Thymus (tissue), 11 donors: ENCODE data around the gene RMND5A. TPM values are rescaled to one million over a fixed set of nuclear protein-coding genes. Genes with fewer than 3 reads are reported as not detected.

Experiments used
- DNase-seq, 9 donors: peaks; one replicate each; pipeline ENCODE4 v3.0.0-alpha.2; 2013; ENCODE audit warnings: low spot score in 9 of 9, low read depth in 6 of 9, missing footprints in 1 of 9
- H3K27ac ChIP-seq, 2 donors: one replicate each; pipeline ENCODE4 v1.5.1; 2013; ENCODE audit warnings: control low read depth in 1 of 2, low read depth in 1 of 2, low read length in 1 of 2, mild to moderate bottlenecking in 1 of 2, moderate library complexity in 1 of 2
- H3K27me3 ChIP-seq, 2 donors: one replicate each; pipeline ENCODE4 v1.5.1; 2013; ENCODE audit warnings: low read length in 1 of 2; ENCODE audit not compliant: control insufficient read depth in 2 of 2, insufficient read depth in 1 of 2
- H3K36me3 ChIP-seq, 2 donors: one replicate each; pipeline ENCODE4 v1.5.1; 2013; ENCODE audit warnings: low read length in 1 of 2, mild to moderate bottlenecking in 1 of 2, moderate library complexity in 1 of 2; ENCODE audit not compliant: control insufficient read depth in 2 of 2, insufficient read depth in 2 of 2
- H3K4me1 ChIP-seq, 2 donors: one replicate each; pipeline ENCODE4 v1.5.1; 2013; ENCODE audit warnings: low read length in 2 of 2; ENCODE audit not compliant: control insufficient read depth in 2 of 2, insufficient read depth in 2 of 2
- H3K4me3 ChIP-seq, 2 donors: one replicate each; pipeline ENCODE4 v1.5.1; 2013; ENCODE audit warnings: low read length in 2 of 2, control low read depth in 1 of 2, mild to moderate bottlenecking in 1 of 2
- H3K9me3 ChIP-seq, 2 donors: one replicate each; pipeline ENCODE4 v1.5.1; 2013; ENCODE audit warnings: low read length in 1 of 2, mild to moderate bottlenecking in 1 of 2; ENCODE audit not compliant: control insufficient read depth in 2 of 2, insufficient read depth in 1 of 2
- WGBS: extraction: QIAGEN DNeasy Blood & Tissue Kit; methylation state at CpG from one replicate; pipeline ENCODE4 v1.1.7; 2013; 5-methylcytosine and 5-hydroxymethylcytosine counted together
- polyA plus RNA-seq: library from polyadenylated mRNA; stranded (reverse); fragments of 200-250 nt; gene quantifications from one replicate; pipeline ENCODE4 v1.2.3, GENCODE V29; 2013
- total RNA-seq: library from RNA; stranded (reverse); fragments of 120-200 nt; gene quantifications from one replicate; pipeline ENCODE4 v1.2.4, GENCODE V29; 2013
- donor health status: healthy.

The RMND5A gene
- total and polyA plus RNA-seq, 2 donors, result 19.1 to 126 TPM

GRCh38 chr2:86782748-86783147, 62.7 kb downstream of the RMND5A start:
- peaks cover 23 to 33% of the 10 kb centered on the region in 2 donors for H3K36me3 ChIP-seq
- peak overlapping the region; percentile 53 to 66 for H3K27ac ChIP-seq
- no peak overlapping the region for H3K4me3 ChIP-seq
- no peak for DNase-seq
- 94% methylated on average over 7 of the region's 7 CpGs for WGBS
- H3K4me1 ChIP-seq, result peaks cover 28 to 54% of the 10 kb centered on the region in 2 donors
- H3K27me3 ChIP-seq, result no peaks in the 10 kb centered on the region
- no peaks in the 10 kb centered on the region for H3K9me3 ChIP-seq

GRCh38 chr2:86783615-86784339, 63.7 kb downstream of the RMND5A start:
- peaks cover 25 to 52% of the 10 kb centered on the region in 2 donors for H3K4me1 ChIP-seq
- H3K36me3 ChIP-seq, result peaks cover 29 to 43% of the 10 kb centered on the region in 2 donors
- no peaks in the 10 kb centered on the region for H3K9me3 ChIP-seq
- no peak for DNase-seq
- 94% methylated on average over 8 of the region's 8 CpGs for WGBS
- H3K4me3 ChIP-seq, result no peak overlapping the region
- peak overlapping the region; percentile 66 to 81 for H3K27ac ChIP-seq
- H3K27me3 ChIP-seq, result peaks cover 0 to 7% of the 10 kb centered on the region in 2 donors

GRCh38 chr2:86785456-86785855, 65.4 kb downstream of the RMND5A start:
- peak overlapping the region; percentile 47 to 76 for H3K27ac ChIP-seq
- H3K36me3 ChIP-seq, result peaks cover 41 to 45% of the 10 kb centered on the region in 2 donors
- H3K4me1 ChIP-seq, result peaks cover 25 to 63% of the 10 kb centered on the region in 2 donors
- H3K27me3 ChIP-seq, result peaks cover 0 to 24% of the 10 kb centered on the region in 2 donors
- H3K9me3 ChIP-seq, result no peaks in the 10 kb centered on the region
- H3K4me3 ChIP-seq, result peak overlapping the region in 1 of 2 donors; percentile 33
- DNase-seq, result peak in 1 of 9 donors; percentile 68
- 86% methylated on average over 9 of the region's 9 CpGs for WGBS

DNA sequence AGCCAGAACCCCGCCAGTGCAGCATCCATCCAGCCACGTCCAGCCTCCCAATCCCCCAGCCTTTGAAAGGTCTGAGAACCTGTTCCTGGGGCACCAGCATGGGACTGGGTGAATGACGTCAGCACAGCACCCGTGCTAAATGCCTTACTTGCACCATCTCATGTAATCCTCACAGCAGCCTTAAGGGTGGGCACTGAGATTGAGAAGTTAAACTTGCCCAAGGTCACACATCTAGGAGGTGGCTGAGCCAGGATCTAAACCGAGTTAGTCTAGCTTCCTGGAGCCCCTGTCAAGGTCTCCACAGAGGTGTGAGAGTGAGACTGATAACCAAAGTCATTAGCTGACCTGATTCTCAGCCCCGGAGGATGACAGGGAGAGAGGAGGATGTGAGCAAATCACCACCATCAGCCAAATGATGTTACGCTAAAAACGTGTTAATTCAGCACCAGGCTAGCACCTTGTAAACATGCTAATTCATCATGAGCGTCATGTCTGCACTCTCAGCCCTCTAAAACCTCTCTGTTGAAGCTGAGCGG, 66.0 kb downstream of the RMND5A start:
- H3K4me3 ChIP-seq, result peak overlapping the region; percentile 19 to 33
- no peaks in the 10 kb centered on the region for H3K9me3 ChIP-seq
- H3K4me1 ChIP-seq, result peaks cover 25 to 68% of the 10 kb centered on the region in 2 donors
- H3K36me3 ChIP-seq, result peaks cover 41 to 45% of the 10 kb centered on the region in 2 donors
- WGBS, result 79% methylated on average over 10 of the region's 10 CpGs
- no peak for DNase-seq
- peaks cover 0 to 30% of the 10 kb centered on the region in 2 donors for H3K27me3 ChIP-seq
- peak overlapping the region; percentile 76 to 78 for H3K27ac ChIP-seq

- Histone ChIP-seq H3K27me3 (peaks cover 0 to 38% of the 10 kb centered on the region in 2 donors), H3K27ac (peak overlapping the region; percentile 22 to 97), H3K9me3 (no peaks in the 10 kb centered on the region), H3K4me3 (peak overlapping the region; percentile 78 to 89), H3K4me1 (peaks cover 25 to 79% of the 10 kb centered on the region in 2 donors), H3K36me3 (peaks cover 41 to 45% of the 10 kb centered on the region in 2 donors)
- peak in 3 of 9 donors; percentile 73 to 85 (median 73) for DNase-seq
- WGBS, result 7% methylated on average over 2 of the region's 2 CpGs
Measured at GRCh38 chr2:86787736-86788135, 67.6 kb downstream of the RMND5A start.

DNA sequence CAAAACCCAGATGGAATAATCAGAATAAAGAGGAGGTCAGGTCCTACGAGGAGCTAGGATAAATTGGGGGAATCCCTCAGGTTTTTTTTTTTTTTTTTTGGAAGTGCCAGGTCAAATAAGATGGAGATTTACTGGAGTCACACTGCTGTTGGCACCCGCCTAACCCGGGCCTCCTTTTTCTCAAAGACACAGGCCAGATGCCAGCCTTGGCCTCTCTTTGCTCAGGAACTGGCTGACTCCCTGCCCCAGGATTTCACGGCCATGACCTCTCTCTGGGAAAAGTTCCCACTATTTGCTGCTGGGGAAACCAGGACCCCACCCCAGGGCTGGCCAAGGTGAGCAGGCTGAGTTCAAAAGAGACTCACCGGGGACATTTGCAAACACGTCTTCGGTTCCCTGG, 68.1 kb downstream of the RMND5A start:
- Histone ChIP-seq H3K9me3 (no peaks in the 10 kb centered on the region), H3K27ac (peak overlapping the region; percentile 79 to 97), H3K36me3 (peaks cover 41 to 45% of the 10 kb centered on the region in 2 donors), H3K4me3 (peak overlapping the region; percentile 78 to 89), H3K27me3 (peaks cover 0 to 38% of the 10 kb centered on the region in 2 donors), H3K4me1 (peaks cover 24 to 80% of the 10 kb centered on the region in 2 donors)
- DNase-seq, result no peak
- 72% methylated on average over 7 of the region's 7 CpGs for WGBS

- peak in 1 of 9 donors; percentile 70 for DNase-seq
- Histone ChIP-seq H3K4me1 (peaks cover 30 to 81% of the 10 kb centered on the region in 2 donors), H3K27me3 (peaks cover 0 to 38% of the 10 kb centered on the region in 2 donors), H3K4me3 (peak overlapping the region; percentile 78 to 89), H3K36me3 (peaks cover 37 to 43% of the 10 kb centered on the region in 2 donors), H3K9me3 (no peaks in the 10 kb centered on the region), H3K27ac (peak overlapping the region; percentile 96 to 97)
- WGBS, result 9% methylated on average over 64 of the region's 64 CpGs
Measured at GRCh38 chr2:86788881-86789686, 69.0 kb downstream of the RMND5A start.

DNA sequence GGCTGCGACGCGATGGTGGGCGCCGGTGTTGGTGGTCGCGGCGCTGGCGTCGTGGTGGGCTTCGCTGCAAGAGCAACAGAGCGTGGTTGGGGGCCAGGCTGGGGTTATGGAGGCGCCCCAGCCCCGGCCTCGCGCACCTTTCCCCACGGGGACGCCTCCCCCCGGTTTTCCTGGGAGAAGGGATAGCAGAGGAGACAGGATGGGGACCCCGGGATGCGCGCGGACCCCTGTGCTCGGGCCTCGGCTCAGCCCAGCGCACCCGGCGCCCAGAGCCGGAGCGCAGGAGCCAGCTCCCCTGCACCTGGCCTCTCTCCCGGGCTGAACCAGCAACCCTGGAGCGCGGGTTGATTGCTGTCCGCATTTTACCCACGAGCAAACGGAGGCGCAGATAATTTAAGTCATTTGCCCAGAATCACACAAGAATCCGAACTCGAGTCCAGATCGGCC, 69.6 kb downstream of the RMND5A start:
- peak overlapping the region; percentile 96 to 97 for H3K27ac ChIP-seq
- 13% methylated on average over 40 of the region's 40 CpGs for WGBS

More for the DNA sequence above, 69.6 kb downstream of the RMND5A start:
- H3K9me3 ChIP-seq, result no peaks in the 10 kb centered on the region
- no peak for DNase-seq
- peak overlapping the region; percentile 78 to 89 for H3K4me3 ChIP-seq
- H3K27me3 ChIP-seq, result peaks cover 0 to 38% of the 10 kb centered on the region in 2 donors
- peaks cover 35 to 38% of the 10 kb centered on the region in 2 donors for H3K36me3 ChIP-seq
- H3K4me1 ChIP-seq, result peaks cover 34 to 86% of the 10 kb centered on the region in 2 donors
